Jurkat, Clone E6-1 (cell line): ENCODE data around the gene VEGFD.
A peak's percentile ranks its signal among the peaks of the same experiment; 100 is the strongest.

Source experiments
- DNase-seq: peaks from one replicate; pipeline ENCODE4 v3.0.0-alpha.2; 2011; ENCODE audit warnings: low read depth, low spot score
- H3K4me3 ChIP-seq: 2 replicates; pipeline ENCODE4 v1.5.1; 2011; ENCODE audit warnings: mild to moderate bottlenecking, low read length, control low read depth, moderate library complexity

Gene VEGFD

GRCh38 chrX:15366506-15367352 is 17.5 kb downstream of the VEGFD start:
- H3K4me3 ChIP-seq: no peak overlapping the region
- DNase-seq: no peak

GRCh38 chrX:15359701-15360100 is 24.5 kb downstream of the VEGFD start:
- no peak for DNase-seq
- H3K4me3 ChIP-seq: no peak overlapping the region

- DNase-seq: no peak
- no peak overlapping the region for H3K4me3 ChIP-seq
These were observed 25.7 kb downstream of the VEGFD start for GRCh38 chrX:15358533-15358932.

GRCh38 chrX:15356444-15356843 is 27.8 kb downstream of the VEGFD start:
- DNase-seq: no peak
- no peak overlapping the region for H3K4me3 ChIP-seq

GRCh38 chrX:15350329-15350996 is 33.8 kb downstream of the VEGFD start:
- no peak for DNase-seq

GRCh38 chrX:15349046-15349445 is 35.2 kb downstream of the VEGFD start:
- peak; percentile 51 for DNase-seq
- H3K4me3 ChIP-seq: no peak overlapping the region

More at GRCh38 chrX:15350329-15350996, 33.8 kb downstream of the VEGFD start:
- H3K4me3 ChIP-seq: no peak overlapping the region

- H3K4me3 ChIP-seq: no peak overlapping the region
- DNase-seq: no peak
These were observed 38.2 kb downstream of the VEGFD start for GRCh38 chrX:15345976-15346375.

GRCh38 chrX:15344106-15344505 is 40.1 kb downstream of the VEGFD start:
- no peak overlapping the region for H3K4me3 ChIP-seq
- no peak for DNase-seq

- H3K4me3 ChIP-seq: no peak overlapping the region
- no peak for DNase-seq
These were observed 41.1 kb downstream of the VEGFD start for GRCh38 chrX:15343075-15343476.

- no peak for DNase-seq
- H3K4me3 ChIP-seq: no peak overlapping the region
These were observed 43.3 kb downstream of the VEGFD start for GRCh38 chrX:15340867-15341266.

- DNase-seq: no peak
- H3K4me3 ChIP-seq: peak overlapping the region; percentile 56
These were observed 48.2 kb downstream of the VEGFD start for GRCh38 chrX:15336023-15336413.

- DNase-seq: peak; percentile 89
- H3K4me3 ChIP-seq: peak within 1 kb of the TSS; percentile 80
These were observed 48.8 kb downstream of the VEGFD start, which contains the start of gene PIGA for GRCh38 chrX:15335135-15336022. Gene PIGA, minus strand, starts transcription at chrX:15335523. Its CDS starts 3,593 bp downstream, at chrX:15331930.

GRCh38 chrX:15334561-15334960 is 49.7 kb downstream of the VEGFD start:
- peak; percentile 19 for DNase-seq
- H3K4me3 ChIP-seq: peak overlapping the region; percentile 80

GRCh38 chrX:15328821-15329220 is 55.4 kb downstream of the VEGFD start:
- H3K4me3 ChIP-seq: no peak overlapping the region
- DNase-seq: no peak

GRCh38 chrX:15328131-15328530 is 56.1 kb downstream of the VEGFD start:
- DNase-seq: no peak
- H3K4me3 ChIP-seq: no peak overlapping the region

- H3K4me3 ChIP-seq: no peak overlapping the region
- no peak for DNase-seq
These were observed 61.7 kb downstream of the VEGFD start for GRCh38 chrX:15322472-15322871.

GRCh38 chrX:15322072-15322471 is 62.1 kb downstream of the VEGFD start:
- no peak overlapping the region for H3K4me3 ChIP-seq
- DNase-seq: no peak

GRCh38 chrX:15321447-15321846 is 62.8 kb downstream of the VEGFD start:
- H3K4me3 ChIP-seq: no peak overlapping the region
- no peak for DNase-seq

GRCh38 chrX:15320297-15320696 is 63.9 kb downstream of the VEGFD start:
- no peak overlapping the region for H3K4me3 ChIP-seq
- no peak for DNase-seq
